ENCODE results near the gene MCRS1.
"Not testable (repeated sequence)": the region's sequence is repeated elsewhere in the genome, so short reads cannot be mapped to it uniquely, and the experiment has no call there.

MCRS1 gene

DNA sequence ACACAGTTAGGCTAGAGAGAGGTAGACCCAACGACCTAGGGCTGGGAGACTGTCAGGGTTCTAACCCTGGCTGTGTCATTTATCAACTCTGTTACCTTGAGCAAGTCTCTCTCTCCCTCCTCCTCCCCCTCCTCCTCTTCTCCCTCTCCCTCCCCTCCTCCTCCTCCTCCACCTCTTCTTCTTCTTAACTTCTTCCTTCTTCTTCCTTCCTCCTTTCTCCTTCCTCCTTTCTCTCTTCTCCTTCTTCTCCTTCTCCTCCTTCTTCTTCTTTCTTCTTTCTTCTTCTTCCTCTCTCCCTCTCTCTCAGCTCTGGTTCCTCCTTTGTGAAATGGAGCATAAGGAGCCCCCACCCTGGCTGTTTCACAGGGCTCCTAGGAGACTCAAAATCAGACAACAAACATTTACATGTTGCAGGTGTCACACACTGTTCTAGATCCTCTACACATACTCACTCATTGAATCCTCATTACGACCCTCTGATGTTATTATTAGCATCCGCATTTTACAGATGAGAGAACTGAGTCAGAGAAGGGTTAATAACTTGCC is 31.3 kb downstream of the MCRS1 start:
- CTCF ChIA-PET = interaction anchor here (1.2 kb wide), 2 partner anchors 23 to 44 kb away, joined by 3 to 4 read pairs; no protein-coding TSS in a partner anchor
- DNase-seq (ENCODE audit: low spot score) = no peak
- POLR2A ChIA-PET (ENCODE audit: low non-redundant PET) = no interaction called here
- no peak overlapping the region for H3K27ac ChIP-seq
- TF ChIP-seq CTCF (conservative IDR thresholded peaks at IDR 0.05; ENCODE audit: low read depth) = no peak

DNA sequence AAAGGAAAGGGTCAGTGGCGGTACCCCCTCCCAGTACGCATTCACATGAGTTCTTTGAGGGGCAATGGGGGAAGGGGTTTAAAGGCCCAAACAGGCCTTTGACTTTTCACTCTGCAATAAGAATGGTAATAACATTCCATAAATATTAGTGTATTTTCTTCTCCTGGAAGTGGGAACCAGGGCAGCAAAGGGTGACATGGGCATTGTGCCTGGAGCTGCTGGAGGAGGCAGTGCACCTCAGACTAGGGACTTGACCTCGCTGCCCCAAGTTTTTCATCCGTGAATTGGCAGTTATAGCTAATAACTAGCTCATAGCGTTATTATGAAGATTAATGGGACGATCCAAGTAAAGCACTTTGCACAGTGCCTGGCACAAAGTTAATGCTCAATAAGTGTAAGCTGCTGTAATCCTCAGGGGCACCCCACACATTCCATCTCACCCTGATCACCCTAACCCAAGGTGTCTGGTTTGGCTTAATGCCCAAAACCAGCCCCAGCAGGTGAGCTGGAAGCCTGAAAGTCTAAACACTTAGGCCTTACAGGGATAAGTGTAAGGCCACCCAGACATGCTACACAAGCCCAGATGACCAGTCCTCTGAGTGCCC is 31.9 kb downstream of the MCRS1 start:
- ChIA-PET CTCF (interaction anchor here (1.2 kb wide), 2 partner anchors 22 to 45 kb away, joined by 3 to 4 read pairs; no protein-coding TSS in a partner anchor), POLR2A (ENCODE audit: low non-redundant PET) (no interaction called here)
- H3K27ac ChIP-seq = no peak overlapping the region; the same call in 1 of the 2 replicates
- TF ChIP-seq CTCF (conservative IDR thresholded peaks at IDR 0.05; ENCODE audit: low read depth) = no peak
- no peak for DNase-seq (ENCODE audit: low spot score)

DNA sequence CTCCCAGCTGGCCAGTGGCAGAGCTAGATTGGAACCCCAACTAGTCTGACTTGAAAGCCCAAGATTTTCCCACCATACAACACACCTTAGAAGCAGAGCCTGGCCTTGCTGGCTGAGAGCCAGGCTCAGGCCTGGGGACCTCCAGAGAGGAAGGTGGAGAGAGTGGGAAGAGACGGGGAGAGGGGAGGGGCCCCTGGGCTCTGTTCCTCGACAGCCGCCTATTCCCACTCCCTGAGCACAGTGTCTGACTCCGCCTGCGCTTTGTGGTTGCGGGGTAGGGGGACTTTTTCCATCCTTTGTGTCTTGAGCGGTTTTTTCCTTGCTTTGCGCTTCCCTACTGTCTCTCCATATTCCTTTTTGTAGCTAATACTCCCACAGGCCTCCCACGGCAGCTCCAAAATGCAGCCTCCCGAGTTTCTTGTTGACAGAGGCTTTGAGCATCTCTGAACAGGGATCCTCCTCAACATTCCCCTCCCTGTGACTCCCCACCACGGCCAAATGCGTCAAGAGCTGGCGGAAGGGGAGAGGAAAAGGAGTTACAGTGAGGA is 33.1 kb downstream of the MCRS1 start:
- H3K27ac ChIP-seq = peak overlapping the region; percentile 2; the same call in 1 of the 2 replicates
- no peak for TF ChIP-seq CTCF (conservative IDR thresholded peaks at IDR 0.05; ENCODE audit: low read depth)
- ChIA-PET POLR2A (ENCODE audit: low non-redundant PET) (no interaction called here), CTCF (interaction anchor here (1.0 kb wide), 1 partner anchor 176 kb away, joined by 3 read pairs; no protein-coding TSS in a partner anchor)
- DNase-seq (ENCODE audit: low spot score) = no peak

DNA sequence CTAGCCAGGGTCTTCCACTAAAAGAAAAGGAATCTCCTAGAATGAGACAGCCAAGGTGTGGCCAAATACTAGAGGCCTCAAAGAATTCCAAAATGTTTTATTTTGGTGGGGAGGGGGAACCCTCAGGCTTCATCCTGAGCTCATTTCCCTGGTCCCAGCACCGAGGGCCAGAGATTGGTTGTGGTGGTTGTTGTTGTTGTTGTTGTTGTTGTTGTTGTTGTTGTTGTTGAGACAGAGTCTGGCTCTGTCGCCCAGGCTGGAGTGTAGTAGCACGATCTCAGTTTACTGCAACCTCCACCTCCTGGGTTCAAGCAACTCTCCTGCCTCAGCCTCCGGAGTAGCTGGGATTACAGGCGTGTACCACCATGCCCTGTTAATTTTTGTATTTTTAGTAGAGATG is 33.8 kb downstream of the MCRS1 start:
- H3K27ac ChIP-seq; DNase-seq (ENCODE audit: low spot score); POLR2A ChIA-PET (ENCODE audit: low non-redundant PET): not testable (repeated sequence)
- CTCF ChIA-PET = interaction anchor here (1.0 kb wide), 1 partner anchor 176 kb away, joined by 3 read pairs; no protein-coding TSS in a partner anchor

- POLR2A ChIA-PET (ENCODE audit: low non-redundant PET) = no interaction called here
- CTCF ChIA-PET = interaction anchor here (1.2 kb wide), 1 partner anchor 191 kb away, joined by 6 read pairs; no protein-coding TSS in a partner anchor
- no peak for DNase-seq (ENCODE audit: low spot score)
- no peak for TF ChIP-seq CTCF (conservative IDR thresholded peaks at IDR 0.05; ENCODE audit: low read depth)
- no peak overlapping the region for H3K27ac ChIP-seq
These were observed 34.6 kb downstream of the MCRS1 start for GRCh38 chr12:49533331-49533730.

DNA sequence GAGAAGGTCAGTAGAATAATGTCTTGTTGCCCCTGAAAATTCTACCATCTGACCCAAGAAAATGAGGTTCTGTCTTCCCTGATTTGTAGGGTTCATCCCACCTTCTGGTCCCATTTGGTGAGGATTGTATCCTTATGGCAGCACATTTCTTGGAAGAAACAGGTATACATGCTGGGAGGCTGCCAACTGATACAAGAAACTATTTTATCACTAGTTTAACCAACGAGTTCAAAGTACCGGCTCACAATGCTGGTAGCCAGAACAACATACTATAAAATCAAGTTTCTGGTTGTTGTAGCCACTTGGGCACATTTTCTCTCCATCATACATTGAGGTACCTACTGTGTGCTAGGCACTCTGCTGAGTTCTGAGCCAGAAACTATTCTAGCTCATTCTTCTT is 36.2 kb downstream of the MCRS1 start:
- no peak for TF ChIP-seq CTCF (conservative IDR thresholded peaks at IDR 0.05; ENCODE audit: low read depth)
- H3K27ac ChIP-seq = no peak overlapping the region
- ChIA-PET POLR2A (ENCODE audit: low non-redundant PET) (no interaction called here), CTCF (no interaction called here)
- no peak for DNase-seq (ENCODE audit: low spot score)

DNA sequence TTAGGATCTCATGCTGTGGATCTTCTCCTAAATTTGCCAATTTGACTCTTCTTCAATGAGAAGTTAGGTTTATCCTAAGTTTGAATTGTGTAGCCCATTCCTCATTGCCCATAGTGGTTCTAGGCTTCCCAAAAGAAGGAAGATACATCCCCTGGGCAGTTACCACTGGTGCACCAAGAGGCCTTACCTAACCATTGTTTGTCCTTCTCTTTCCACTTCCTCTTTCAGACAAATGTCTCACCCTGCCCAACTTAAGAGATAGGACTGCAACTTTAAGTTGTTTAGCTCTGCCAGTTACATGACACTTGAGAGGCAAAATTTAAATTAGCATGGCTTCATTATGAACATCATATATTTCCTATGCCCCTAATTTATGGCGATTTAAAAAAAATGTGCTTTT is 38.5 kb downstream of the MCRS1 start:
- H3K27ac ChIP-seq = no peak overlapping the region
- DNase-seq (ENCODE audit: low spot score) = no peak
- TF ChIP-seq CTCF (conservative IDR thresholded peaks at IDR 0.05; ENCODE audit: low read depth) = no peak
- ChIA-PET CTCF (interaction anchor here (0.7 kb wide), 1 partner anchor 233 kb away, joined by 5 read pairs; no protein-coding TSS in a partner anchor), POLR2A (ENCODE audit: low non-redundant PET) (interaction anchor here (0.6 kb wide), 1 partner anchor 26 kb away, joined by 4 read pairs; no protein-coding TSS in a partner anchor)
